HEK293 (cell line): ENCODE data around the gene TTC16.

Experiments
- CTCF ChIA-PET: fragments of 350-600 bp; formaldehyde crosslinking; extraction: SDS; loops from one replicate; lab custom pipeline; 2021; ENCODE audit warnings: antibody characterized with exemption; lab: Yijun Ruan, JAX
- POLR2A ChIA-PET: fragments of 300-600 bp; formaldehyde crosslinking; extraction: SDS; loops from one replicate; lab custom pipeline; 2020; ENCODE audit warnings: antibody characterized with exemption, inconsistent platforms; lab: Yijun Ruan, JAX
- H3K27ac ChIP-seq: fragments of 200-500 bp; sonication (Bioruptor generic); 2 replicates; pipeline ENCODE4 v1.5.1; 2014; ENCODE audit warnings: low read depth, low read length, control low read depth, inconsistent platforms; ENCODE audit errors: extremely low read depth
- H3K36me3 ChIP-seq, 2 experiments: fragments of 200-500 bp in 1 of 2; sonication (Bioruptor generic) in 1 of 2; 1 replicate in 1 of 2; 2 replicates in 1 of 2; pipeline ENCODE4 v1.5.1; 2014 to 2017; ENCODE audit warnings: inconsistent platforms in 2 of 2, low read length in 2 of 2; ENCODE audit not compliant: control insufficient read depth in 2 of 2, insufficient read depth in 1 of 2
- H3K4me1 ChIP-seq: fragments of 200-500 bp; sonication (Bioruptor generic); 2 replicates; pipeline ENCODE4 v1.5.1; 2014; ENCODE audit warnings: mild to moderate bottlenecking, low read length, inconsistent platforms; ENCODE audit not compliant: control insufficient read depth, insufficient read depth
- H3K4me3 ChIP-seq: 2 replicates; pipeline ENCODE4 v1.5.1; 2011; ENCODE audit warnings: low read depth, mild to moderate bottlenecking, control low read depth, low read length, moderate library complexity
- H3K9me3 ChIP-seq: fragments of 200-500 bp; sonication (Bioruptor generic); 2 replicates; pipeline ENCODE4 v1.5.1; 2014; ENCODE audit warnings: low read depth, low read length, inconsistent platforms; ENCODE audit not compliant: control insufficient read depth, insufficient read depth
- BCL11A ChIP-seq: fragments of 450-650 bp; formaldehyde crosslinking; IDR thresholded peaks from 2 replicates; pipeline ENCODE4 v1.5.1; 2016; ENCODE audit warnings: low read depth, missing biosample characterization, missing genetic modification characterization
- EGR2 ChIP-seq: fragments of 450-650 bp; formaldehyde crosslinking; IDR thresholded peaks from 2 replicates; pipeline ENCODE4 v1.5.1; 2016; ENCODE audit warnings: low read depth, missing biosample characterization, missing genetic modification characterization
- GLIS2 ChIP-seq: fragments of 450-650 bp; formaldehyde crosslinking; IDR thresholded peaks from 2 replicates; pipeline ENCODE4 v1.5.1; 2016; ENCODE audit warnings: missing biosample characterization, missing genetic modification characterization
- HOXA7 ChIP-seq: sonication (generic); formaldehyde crosslinking; IDR thresholded peaks from 2 replicates; pipeline ENCODE4 v1.8.1; 2022; ENCODE audit warnings: missing genetic modification reagents, borderline replicate concordance
- HOXD13 ChIP-seq: sonication (generic); formaldehyde crosslinking; IDR thresholded peaks from 2 replicates; pipeline ENCODE4 v1.8.0; 2022; ENCODE audit warnings: missing genetic modification reagents, borderline replicate concordance
- INSM2 ChIP-seq: fragments of 450-650 bp; formaldehyde crosslinking; IDR thresholded peaks from 2 replicates; pipeline ENCODE4 v1.5.1; 2016; ENCODE audit warnings: missing biosample characterization, missing genetic modification characterization
- KLF1 ChIP-seq: fragments of 450-650 bp; formaldehyde crosslinking; IDR thresholded peaks from 2 replicates; pipeline ENCODE4 v1.5.1; 2016; ENCODE audit warnings: missing biosample characterization, missing genetic modification characterization
- KLF8 ChIP-seq: fragments of 450-650 bp; formaldehyde crosslinking; IDR thresholded peaks from 2 replicates; pipeline ENCODE4 v1.5.1; 2016; ENCODE audit warnings: missing biosample characterization, missing genetic modification characterization
- MEIS1 ChIP-seq: sonication (generic); formaldehyde crosslinking; IDR thresholded peaks from 2 replicates; pipeline ENCODE4 v1.8.1; 2022; ENCODE audit warnings: missing genetic modification reagents, mild to moderate bottlenecking, borderline replicate concordance
- OSR2 ChIP-seq: fragments of 450-650 bp; formaldehyde crosslinking; IDR thresholded peaks from 2 replicates; pipeline ENCODE4 v1.5.1; 2016; ENCODE audit warnings: missing biosample characterization, missing genetic modification characterization
- SCRT2 ChIP-seq: fragments of 450-650 bp; formaldehyde crosslinking; IDR thresholded peaks from 2 replicates; pipeline ENCODE4 v1.5.1; 2016; ENCODE audit warnings: missing biosample characterization, missing genetic modification characterization
- ZNF10 ChIP-seq: fragments of 450-650 bp; formaldehyde crosslinking; IDR thresholded peaks from 2 replicates; pipeline ENCODE4 v1.5.1; 2017; ENCODE audit warnings: missing biosample characterization, missing genetic modification characterization
- ZNF184 ChIP-seq: fragments of 450-650 bp; IDR thresholded peaks from 2 replicates; pipeline ENCODE4 v1.5.1; 2018; ENCODE audit warnings: missing biosample characterization, mild to moderate bottlenecking, missing genetic modification characterization
- ZNF211 ChIP-seq: fragments of 450-650 bp; formaldehyde crosslinking; IDR thresholded peaks from 2 replicates; pipeline ENCODE4 v1.5.1; 2016; ENCODE audit warnings: low read depth, missing biosample characterization, missing genetic modification characterization
- ZNF23 ChIP-seq: fragments of 450-650 bp; formaldehyde crosslinking; IDR thresholded peaks from 2 replicates; pipeline ENCODE4 v1.5.1; 2016; ENCODE audit warnings: missing biosample characterization, missing genetic modification characterization, borderline replicate concordance
- ZNF266 ChIP-seq: fragments of 450-650 bp; formaldehyde crosslinking; IDR thresholded peaks from 2 replicates; pipeline ENCODE4 v1.5.1; 2016; ENCODE audit warnings: missing biosample characterization, missing genetic modification characterization, low read depth
- ZNF274 ChIP-seq, 2 experiments: fragments of 200-500 bp in 1 of 2; fragments of 450-650 bp in 1 of 2; sonication (Bioruptor generic) in 1 of 2; formaldehyde crosslinking in 1 of 2; IDR thresholded peaks; 2 replicates each; pipeline versions ENCODE4 v1.5.1 to v1.6.1; 2014 to 2016; ENCODE audit warnings: borderline replicate concordance in 1 of 2, inconsistent platforms in 1 of 2, low read length in 1 of 2, missing biosample characterization in 1 of 2, missing genetic modification characterization in 1 of 2
- ZNF350 ChIP-seq: fragments of 450-650 bp; formaldehyde crosslinking; IDR thresholded peaks from 2 replicates; pipeline ENCODE4 v1.5.0; 2017; ENCODE audit warnings: missing biosample characterization, mild to moderate bottlenecking, missing genetic modification characterization
- ZNF37A ChIP-seq: fragments of 450-650 bp; IDR thresholded peaks from 2 replicates; pipeline ENCODE4 v1.5.1; 2018; ENCODE audit warnings: missing biosample characterization, missing genetic modification characterization
- ZNF398 ChIP-seq: fragments of 450-650 bp; formaldehyde crosslinking; IDR thresholded peaks from 2 replicates; pipeline ENCODE4 v1.5.1; 2017; ENCODE audit warnings: missing biosample characterization, missing genetic modification characterization
- ZNF449 ChIP-seq: fragments of 450-650 bp; formaldehyde crosslinking; IDR thresholded peaks from 2 replicates; pipeline ENCODE4 v1.5.1; 2017; ENCODE audit warnings: missing biosample characterization, mild to moderate bottlenecking, missing genetic modification characterization, moderate library complexity
- ZNF473 ChIP-seq: fragments of 450-650 bp; formaldehyde crosslinking; IDR thresholded peaks from 2 replicates; pipeline ENCODE4 v1.5.1; 2017; ENCODE audit warnings: missing biosample characterization, missing genetic modification characterization
- ZNF510 ChIP-seq: fragments of 450-650 bp; formaldehyde crosslinking; IDR thresholded peaks from 2 replicates; pipeline ENCODE4 v1.5.1; 2018; ENCODE audit warnings: mild to moderate bottlenecking, missing genetic modification characterization, missing biosample characterization; ENCODE audit not compliant: insufficient replicate concordance
- ZNF529 ChIP-seq: fragments of 450-650 bp; formaldehyde crosslinking; IDR thresholded peaks from 2 replicates; pipeline ENCODE4 v1.5.1; 2017; ENCODE audit warnings: missing genetic modification characterization, missing biosample characterization; ENCODE audit not compliant: insufficient replicate concordance
- ZNF701 ChIP-seq: fragments of 450-650 bp; formaldehyde crosslinking; IDR thresholded peaks from 2 replicates; pipeline ENCODE4 v1.5.1; 2016; ENCODE audit warnings: missing biosample characterization, missing genetic modification characterization
- ZNF776 ChIP-seq: fragments of 450-650 bp; formaldehyde crosslinking; IDR thresholded peaks from 2 replicates; pipeline ENCODE4 v1.5.0; 2017; ENCODE audit warnings: missing biosample characterization, missing genetic modification characterization, borderline replicate concordance
- ZNF785 ChIP-seq: fragments of 450-650 bp; formaldehyde crosslinking; IDR thresholded peaks from 2 replicates; pipeline ENCODE4 v1.5.1; 2016; ENCODE audit warnings: missing biosample characterization, missing genetic modification characterization

TTC16 gene

GRCh38 chr9:127714020-127714750 is 1.7 kb upstream of the TTC16 start:
- ChIA-PET CTCF (interaction anchor here (0.6 to 1.6 kb wide), 3 partner anchors 156 to 224 kb away, joined by 3 to 4 read pairs (median 3); no protein-coding TSS in a partner anchor), POLR2A (interaction anchor here (0.7 to 2.7 kb wide), 3 partner anchors 8 to 17 kb away, joined by 3 to 8 read pairs (median 4); partner anchors contain the start of gene CFAP157)
- Histone ChIP-seq H3K27ac (no peak overlapping the region), H3K9me3 (no peaks in the 10 kb centered on the region), H3K36me3 (no peaks in the 10 kb centered on the region), H3K4me1 (no peaks in the 10 kb centered on the region), H3K4me3 (peak overlapping the region; percentile 79)
- peak; percentile 52; the same call in 1 of the 2 replicates for TF ChIP-seq GLIS2 (tag by site-specific recombination)
- TF ChIP-seq ZNF10 (tag by site-specific recombination), result no peak

- Histone ChIP-seq H3K36me3 (no peaks in the 10 kb centered on the region), H3K9me3 (no peaks in the 10 kb centered on the region), H3K4me1 (no peaks in the 10 kb centered on the region), H3K4me3 (peak overlapping the region; percentile 79), H3K27ac (no peak overlapping the region; the same call in 1 of the 2 replicates)
- ChIA-PET CTCF (interaction anchor here (0.6 to 1.6 kb wide), 3 partner anchors 20 to 206 kb away, joined by 3 to 10 read pairs (median 4); partner anchors contain the start of gene TOR2A), POLR2A (interaction anchor here (1.3 to 2.7 kb wide), 4 partner anchors 9 to 108 kb away, joined by 3 to 9 read pairs (median 6); partner anchors contain the start of genes CFAP157 and TOR2A)
- TF ChIP-seq BCL11A (0 out of 2 replicates have a peak, but pooled peaks have one; percentile 12), KLF8 (tag by site-specific recombination) (no peak), ZNF184 (tag by site-specific recombination) (no peak), SCRT2 (tag by site-specific recombination) (no peak), ZNF211 (tag by site-specific recombination) (no peak), KLF1 (tag by site-specific recombination) (peak; percentile 51; the same call in 1 of the 2 replicates), INSM2 (tag by site-specific recombination) (no peak), ZNF266 (tag by site-specific recombination) (no peak), HOXA7 (no peak), ZNF701 (tag by site-specific recombination) (no peak), HOXD13 (CRISPR knock-in tag) (no peak), ZNF529 (tag by site-specific recombination) (no peak), ZNF449 (tag by site-specific recombination) (peak; percentile 47; the same call in 1 of the 2 replicates), ZNF473 (no peak), ZNF37A (no peak), EGR2 (no peak), ZNF785 (tag by site-specific recombination) (no peak), ZNF776 (no peak), ZNF350 (tag by site-specific recombination) (no peak), MEIS1 (CRISPR knock-in tag) (no peak), ZNF23 (tag by site-specific recombination) (no peak), ZNF274 (IDR thresholded peaks at IDR 0.05; ENCODE audit: low read length) (no peak), ZNF274 (tag by site-specific recombination; IDR thresholded peaks at IDR 0.05; ENCODE audit: borderline replicate concordance) (no peak), ZNF398 (tag by site-specific recombination) (peak; percentile 5; the same call in 1 of the 2 replicates), ZNF510 (tag by site-specific recombination) (no peak), OSR2 (no peak)
Measured at GRCh38 chr9:127714951-127715469, 869 bp upstream of the TTC16 start.
